Ovary (tissue), 9 donors: Measurements from ENCODE around the gene PLPPR4. TPM values are rescaled to one million over a fixed set of nuclear protein-coding genes. Genes with fewer than 3 reads are reported as not detected.

Source experiments
- DNase-seq, 5 donors: peaks; one replicate each; pipeline ENCODE4 v3.0.0-alpha.2; 2019 to 2020
- H3K27ac ChIP-seq, 2 donors: fragments of 200-600 bp; one replicate each; pipeline versions ENCODE4 v1.5.1 to v1.8.0; 2019 to 2022
- H3K27me3 ChIP-seq: fragments of 200-600 bp; one replicate; pipeline ENCODE4 v1.8.0; 2022
- H3K36me3 ChIP-seq: fragments of 200-600 bp; sonication (generic); one replicate; pipeline ENCODE4 v1.5.1; 2019
- H3K4me1 ChIP-seq: one replicate; pipeline ENCODE4 v1.8.1; 2013; ENCODE audit warnings: mild to moderate bottlenecking, moderate library complexity; ENCODE audit not compliant: insufficient read depth
- H3K4me3 ChIP-seq: fragments of 200-600 bp; sonication (generic); one replicate; pipeline ENCODE4 v1.5.1; 2017
- H3K9me3 ChIP-seq, 2 donors: fragments of 200-600 bp in 1 of 2; sonication (generic) in 1 of 2; one replicate each; pipeline versions ENCODE4 v1.5.1 to v1.8.1; 2013 to 2019; ENCODE audit warnings: mild to moderate bottlenecking in 1 of 2, moderate library complexity in 1 of 2
- EP300 ChIP-seq: sonication (generic); formaldehyde crosslinking; IDR thresholded peaks from one replicate; pipeline ENCODE4 v1.6.1; 2017; ENCODE audit warnings: antibody characterized with exemption
- POLR2A ChIP-seq: fragments of 450-650 bp; IDR thresholded peaks from one replicate; pipeline ENCODE4 v1.6.1; 2017; ENCODE audit warnings: antibody characterized with exemption, mild to moderate bottlenecking, moderate library complexity
- WGBS, 3 donors: extraction: QIAGEN DNeasy Blood & Tissue Kit in 1 of 3; methylation state at CpG; one replicate each; pipeline versions ENCODE4 v1.1.5 to v1.1.7; 2013 to 2017; 5-methylcytosine and 5-hydroxymethylcytosine counted together
- intact Hi-C, 4 donors: fragments of 100-400 bp; cut with DNase I; formaldehyde crosslinking; loops; one replicate each; pipeline versions ENCODE4 v1.11.0 to v1.15.1; 2022 to 2023
- polyA plus RNA-seq, 2 donors: library from polyadenylated mRNA; stranded (reverse); fragments of 200-250 nt in 1 of 2; fragments of 350-450 nt in 1 of 2; fragmentation: Illumina TruSeq in 1 of 2; extraction: RNeasy Lipid Tissue Mini Kit (QIAGEN cat#74804) in 1 of 2; gene quantifications; one replicate each; pipeline ENCODE4 v1.2.3, GENCODE V29; 2013 to 2014
- total RNA-seq, 7 donors: library from RNA; depleted of rRNA in 2 of 7; stranded (reverse); fragments of >200 nt in 2 of 7; fragmentation: NEBNext Ultra II Directional in 3 of 7; extraction: Animal tissue kit (Norgen Biotek cat#: 25700) in 3 of 7; gene quantifications; one replicate each; pipeline versions ENCODE4 v1.1.0 to v1.2.4, GENCODE V29; 2016 to 2023
- TF ChIP-seq, protein P1 (sequence below), 3 donors: fragments of 450-650 bp in 2 of 3; fragments of 200-600 bp in 1 of 3; IDR thresholded peaks; one replicate each; pipeline versions ENCODE4 v1.5.1 to v1.8.0; 2016 to 2022; ENCODE audit warnings: antibody characterized with exemption in 3 of 3, mild to moderate bottlenecking in 1 of 3
- donor health status: DM: no; HTN: no; CAD: no; lungs with moderate emphysema.
- donor health status: DM: no; HTN: no; CAD: no.
- donor health status: Bipolar disorder and iron deficiency.
- donor health status: DM: yes; HTN: yes; CAD: no.
- donor health status: DM: no; HTN: no; CAD: no.
- donor health status: DM: yes; HTN: yes; CAD: no.

Gene PLPPR4
- total and polyA plus RNA-seq, 9 donors: 0.05 to 1.3 (median 0.22) TPM; not detected in 3

DNA sequence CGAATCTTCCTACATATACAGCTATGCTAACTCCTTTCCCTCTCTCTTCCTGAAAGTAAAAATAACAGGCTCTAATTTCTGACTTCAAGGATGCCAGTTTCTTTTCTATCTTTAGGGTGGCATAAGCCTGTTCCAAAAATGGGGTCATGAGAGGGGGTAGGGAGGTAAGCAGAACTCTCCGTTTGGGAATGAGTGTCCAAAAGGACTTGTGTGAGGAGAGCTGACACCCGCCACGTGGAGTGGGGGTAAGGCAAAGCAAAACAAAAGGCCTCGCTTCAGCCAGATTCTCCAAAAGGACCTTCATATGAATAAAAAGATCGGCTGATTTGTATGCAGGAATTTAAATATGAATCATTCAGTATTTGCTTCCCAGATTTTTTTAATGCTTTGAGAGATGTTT lies 28.6 kb downstream of the PLPPR4 start:
- Histone ChIP-seq H3K27me3 (no peaks in the 10 kb centered on the region), H3K27ac (no peak overlapping the region), H3K9me3 (no peaks in the 10 kb centered on the region), H3K4me3 (no peak overlapping the region), H3K36me3 (no peaks in the 10 kb centered on the region), H3K4me1 (no peaks in the 10 kb centered on the region)
- 60 to 73% (median 65%) methylated on average over 6 of the region's 6 CpGs for WGBS, 3 donors
- no peak for DNase-seq
- TF ChIP-seq, protein P1, sequence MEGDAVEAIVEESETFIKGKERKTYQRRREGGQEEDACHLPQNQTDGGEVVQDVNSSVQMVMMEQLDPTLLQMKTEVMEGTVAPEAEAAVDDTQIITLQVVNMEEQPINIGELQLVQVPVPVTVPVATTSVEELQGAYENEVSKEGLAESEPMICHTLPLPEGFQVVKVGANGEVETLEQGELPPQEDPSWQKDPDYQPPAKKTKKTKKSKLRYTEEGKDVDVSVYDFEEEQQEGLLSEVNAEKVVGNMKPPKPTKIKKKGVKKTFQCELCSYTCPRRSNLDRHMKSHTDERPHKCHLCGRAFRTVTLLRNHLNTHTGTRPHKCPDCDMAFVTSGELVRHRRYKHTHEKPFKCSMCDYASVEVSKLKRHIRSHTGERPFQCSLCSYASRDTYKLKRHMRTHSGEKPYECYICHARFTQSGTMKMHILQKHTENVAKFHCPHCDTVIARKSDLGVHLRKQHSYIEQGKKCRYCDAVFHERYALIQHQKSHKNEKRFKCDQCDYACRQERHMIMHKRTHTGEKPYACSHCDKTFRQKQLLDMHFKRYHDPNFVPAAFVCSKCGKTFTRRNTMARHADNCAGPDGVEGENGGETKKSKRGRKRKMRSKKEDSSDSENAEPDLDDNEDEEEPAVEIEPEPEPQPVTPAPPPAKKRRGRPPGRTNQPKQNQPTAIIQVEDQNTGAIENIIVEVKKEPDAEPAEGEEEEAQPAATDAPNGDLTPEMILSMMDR (IDR thresholded peaks at IDR 0.05): no peak
- no peak for TF ChIP-seq POLR2A
- TF ChIP-seq EP300: no peak
- intact Hi-C loops: no loop called here

GRCh38 chr1:99297923-99298322 lies 33.6 kb downstream of the PLPPR4 start:
- DNase-seq: no peak
- no peaks in the 10 kb centered on the region for H3K4me1 ChIP-seq
- no peak overlapping the region for H3K4me3 ChIP-seq
- TF ChIP-seq EP300 (no peak), POLR2A (no peak)
- TF ChIP-seq, protein P1 (IDR thresholded peaks at IDR 0.05): no peak
- intact Hi-C loops: no loop called here
- WGBS, 3 donors: 95 to 100% (median 98%) methylated on average over 2 of the region's 2 CpGs
- H3K9me3 ChIP-seq: no peaks in the 10 kb centered on the region
- no peak overlapping the region for H3K27ac ChIP-seq
- no peaks in the 10 kb centered on the region for H3K27me3 ChIP-seq
- H3K36me3 ChIP-seq: no peaks in the 10 kb centered on the region

DNA sequence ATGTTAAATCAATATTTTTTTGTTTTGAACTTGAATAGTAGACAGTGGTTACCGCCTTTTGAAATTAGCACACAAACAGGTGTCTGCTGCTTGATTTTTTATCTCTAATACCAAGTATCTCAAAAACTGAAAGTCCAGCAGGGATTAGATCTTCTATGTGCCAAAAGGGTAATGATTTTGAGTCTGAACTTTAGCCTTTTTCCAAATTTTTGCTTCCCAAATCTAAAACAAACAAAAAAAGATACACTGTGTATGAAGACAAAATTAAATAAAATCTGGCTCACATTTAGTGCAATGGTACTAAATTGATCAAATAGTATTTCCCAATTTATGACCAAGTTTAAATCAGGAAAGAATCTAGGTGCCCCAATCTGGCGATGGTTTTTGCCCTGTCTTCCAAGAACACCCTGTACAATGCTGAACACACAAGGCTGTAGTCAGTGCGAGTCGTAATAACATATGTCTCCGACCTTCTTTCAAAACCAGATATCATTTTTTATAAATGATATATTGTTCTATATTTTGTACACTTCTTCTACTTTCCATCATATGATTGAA lies 40.5 kb downstream of the PLPPR4 start:
- no peak for TF ChIP-seq EP300
- TF ChIP-seq, protein P1 (IDR thresholded peaks at IDR 0.05): no peak
- TF ChIP-seq POLR2A: no peak
- no peak for DNase-seq
- 90 to 94% (median 93%) methylated on average over 5 of the region's 5 CpGs for WGBS, 3 donors
- Histone ChIP-seq H3K27me3 (no peaks in the 10 kb centered on the region), H3K27ac (no peak overlapping the region), H3K36me3 (no peaks in the 10 kb centered on the region), H3K4me3 (no peak overlapping the region), H3K9me3 (no peaks in the 10 kb centered on the region), H3K4me1 (no peaks in the 10 kb centered on the region)
- intact Hi-C loops: no loop called here

GRCh38 chr1:99305626-99306025 lies 41.3 kb downstream of the PLPPR4 start:
- Histone ChIP-seq H3K27me3 (no peaks in the 10 kb centered on the region), H3K4me3 (no peak overlapping the region), H3K36me3 (no peaks in the 10 kb centered on the region), H3K9me3 (no peaks in the 10 kb centered on the region), H3K4me1 (no peaks in the 10 kb centered on the region), H3K27ac (no peak overlapping the region)
- intact Hi-C loops: no loop called here
- TF ChIP-seq POLR2A (no peak), EP300 (no peak)
- TF ChIP-seq, protein P1 (IDR thresholded peaks at IDR 0.05): no peak
- WGBS, 3 donors: 90 to 95% (median 91%) methylated on average over 7 of the region's 7 CpGs
- DNase-seq: no peak
